Stimulated activated CD4-positive, alpha-beta T cell treated with anti-CD3 and anti-CD28 coated beads, Interleukin-15, amount 100 ng/mL, for 48 hours (primary cell): ENCODE results near the gene RPLP2.

Source experiments
- DNase-seq, 2 donors: peaks; one replicate each; pipeline ENCODE4 v3.0.0-alpha.2; 2020; ENCODE audit warnings: low read depth in 2 of 2

Gene RPLP2

GRCh38 chr11:823441-824291 is 13.9 kb downstream of the RPLP2 start:
- DNase-seq: no peak

- DNase-seq: no peak
These were observed 14.6 kb downstream of the RPLP2 start for GRCh38 chr11:824292-824880.

DNA sequence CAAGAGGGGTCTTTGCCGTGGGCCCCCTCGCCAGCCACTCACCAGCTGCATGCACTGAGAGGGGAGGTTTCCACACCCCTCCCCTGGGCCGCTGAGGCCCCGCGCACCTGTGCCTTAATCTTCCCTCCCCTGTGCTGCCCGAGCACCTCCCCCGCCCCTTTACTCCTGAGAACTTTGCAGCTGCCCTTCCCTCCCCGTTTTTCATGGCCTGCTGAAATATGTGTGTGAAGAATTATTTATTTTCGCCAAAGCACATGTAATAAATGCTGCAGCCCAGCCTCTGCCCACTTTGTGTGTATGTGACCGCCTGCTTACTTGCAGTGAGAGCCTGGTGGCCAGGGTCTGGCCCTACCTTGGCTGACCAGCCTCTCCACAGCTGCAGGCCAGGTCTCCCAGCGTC is 15.2 kb downstream of the RPLP2 start:
- DNase-seq: no peak

- no peak for DNase-seq
These were observed 15.8 kb downstream of the RPLP2 start for GRCh38 chr11:825366-826226.

GRCh38 chr11:826227-826621 is 16.5 kb downstream of the RPLP2 start:
- DNase-seq: no peak

- no peak for DNase-seq
These were observed 17.0 kb downstream of the RPLP2 start for GRCh38 chr11:826836-827145.

GRCh38 chr11:827146-827896 is 17.6 kb downstream of the RPLP2 start:
- DNase-seq: no peak

- DNase-seq: no peak
These were observed 18.1 kb downstream of the RPLP2 start, which contains the start of gene CRACR2B for GRCh38 chr11:827897-828192. CRACR2B (plus strand) TSS chr11:827919; CDS start chr11:828608, 689 bp downstream.

GRCh38 chr11:828506-829175 is 18.9 kb downstream of the RPLP2 start:
- DNase-seq: no peak

GRCh38 chr11:829176-829846 is 19.5 kb downstream of the RPLP2 start:
- DNase-seq: no peak

DNA sequence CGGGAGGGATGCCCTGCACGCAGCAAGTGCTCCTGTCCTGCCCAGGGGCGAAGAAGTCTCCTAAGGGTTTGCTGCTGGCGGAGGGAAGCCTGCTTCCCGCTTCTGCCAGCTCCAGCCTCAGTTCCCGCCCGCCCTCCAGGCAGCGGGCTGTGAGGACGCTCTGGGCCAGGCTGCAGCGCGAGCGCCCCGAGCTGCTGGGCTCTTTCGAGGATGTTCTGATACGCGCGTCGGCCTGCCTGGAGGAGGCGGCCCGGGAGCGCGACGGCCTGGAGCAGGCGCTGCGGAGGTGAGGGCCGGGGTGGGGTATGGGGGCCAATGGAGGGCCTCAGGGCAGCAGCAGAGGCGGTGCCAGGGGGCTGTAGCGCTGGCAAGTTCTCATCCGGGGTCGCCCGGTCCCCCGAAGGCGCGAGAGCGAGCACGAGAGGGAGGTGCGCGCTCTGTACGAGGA is 20.1 kb downstream of the RPLP2 start:
- no peak for DNase-seq

GRCh38 chr11:830295-831117 is 20.7 kb downstream of the RPLP2 start:
- DNase-seq: peak in 1 of 2 donors; percentile 56

DNA sequence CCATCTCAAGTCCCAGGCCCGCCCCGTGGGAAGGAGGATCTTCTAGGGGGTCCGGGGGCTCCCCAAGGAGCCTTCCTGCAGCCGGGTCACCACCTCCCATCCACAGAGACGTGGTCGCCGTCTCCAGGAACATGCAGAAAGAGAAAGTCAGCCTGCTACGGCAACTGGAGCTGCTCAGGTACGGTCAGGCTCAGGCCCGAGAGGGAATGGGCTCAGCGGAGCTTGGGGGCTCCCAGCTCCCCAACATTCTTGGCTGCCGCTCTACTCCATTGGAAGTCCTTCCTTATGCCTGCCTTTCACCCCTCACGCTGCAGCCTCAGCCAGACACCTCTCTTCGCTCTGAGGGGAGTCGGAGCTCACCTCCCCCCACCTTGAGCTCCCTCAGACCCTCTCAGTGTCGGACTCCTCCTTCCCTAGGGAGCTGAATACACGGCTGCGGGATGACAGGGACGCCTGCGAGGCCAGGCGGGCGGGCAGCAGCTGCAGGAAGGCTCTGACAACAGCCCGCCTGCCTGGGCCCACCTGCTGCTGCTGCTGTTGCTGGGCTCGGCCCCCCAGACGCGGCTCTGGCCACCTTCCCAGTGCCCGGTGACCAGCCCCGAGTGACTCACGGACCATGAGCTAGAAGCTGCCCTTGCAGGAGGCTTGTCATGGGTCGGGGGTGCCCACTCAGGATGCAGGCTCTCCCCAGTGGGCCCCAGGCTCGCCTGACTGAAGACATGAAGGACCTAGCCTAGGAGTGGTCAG is 21.5 kb downstream of the RPLP2 start:
- DNase-seq: no peak

- DNase-seq: no peak
These were observed 22.3 kb downstream of the RPLP2 start for GRCh38 chr11:831961-832528.

- no peak for DNase-seq
These were observed 22.9 kb downstream of the RPLP2 start, which contains the start of gene CD151 for GRCh38 chr11:832529-833113. CD151 (plus strand) TSS chr11:832952; CDS start chr11:836070, 3,118 bp downstream.

DNA sequence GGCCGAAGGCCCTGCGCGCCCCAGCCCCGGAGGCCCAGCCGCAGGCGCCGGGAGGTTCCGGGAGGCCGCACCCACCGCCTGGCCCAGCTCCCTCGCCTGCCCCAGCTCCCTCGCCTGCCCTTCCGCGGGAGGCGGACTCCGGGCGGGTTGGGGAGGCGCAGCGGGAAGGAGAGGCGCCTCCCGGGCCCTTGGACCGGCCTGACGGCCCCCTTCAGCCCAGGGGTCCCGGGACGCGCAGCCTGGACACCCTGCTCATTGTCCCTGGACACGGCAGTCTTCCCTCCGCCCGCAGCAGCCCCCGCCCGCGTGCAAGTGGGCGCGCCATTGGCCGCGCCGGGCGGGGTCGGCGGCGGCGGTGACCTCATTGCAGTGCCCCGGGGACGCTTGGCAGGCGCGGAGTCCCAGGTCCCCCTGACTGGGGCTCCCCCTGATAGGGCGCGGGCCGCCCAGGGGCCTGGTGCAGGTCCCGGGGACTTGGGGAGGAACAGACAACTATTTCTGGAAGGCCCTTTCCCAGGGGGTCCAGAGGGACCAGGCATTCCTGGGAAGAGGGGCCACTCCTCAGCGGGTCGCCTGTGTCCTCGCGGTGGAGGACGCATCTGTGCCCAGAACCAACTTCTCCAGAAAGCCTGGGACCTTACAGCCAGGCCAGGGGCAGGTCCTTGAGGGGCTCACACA is 23.5 kb downstream of the RPLP2 start:
- DNase-seq: no peak

DNA sequence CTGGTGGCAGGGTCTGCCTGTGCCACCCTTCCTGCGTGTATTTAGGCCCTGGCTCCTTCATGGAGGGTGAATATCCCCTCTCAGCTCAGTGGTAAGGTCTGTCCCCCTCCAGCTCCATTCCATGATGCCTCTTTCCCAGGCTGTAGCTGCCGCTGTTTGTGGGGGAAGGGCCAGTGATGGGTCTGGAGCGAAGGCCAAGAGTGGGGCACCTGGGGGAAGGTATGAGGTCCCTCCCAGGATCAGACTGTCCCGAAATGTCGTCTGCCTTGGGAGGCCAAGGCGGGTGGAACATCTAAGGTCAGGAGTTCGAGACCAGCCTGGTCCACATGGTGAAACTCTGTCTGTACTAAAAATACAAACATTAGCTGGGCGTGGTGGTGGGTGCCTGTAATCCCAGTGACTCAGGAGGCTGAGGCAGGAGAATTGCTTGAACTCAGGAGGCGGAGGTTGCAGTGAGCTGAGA is 24.1 kb downstream of the RPLP2 start:
- no peak for DNase-seq
